GM21515 (cell line): Measurements from ENCODE around the gene LACRT.

Source experiments
- ATAC-seq: cut with Tn5 transposase; IDR thresholded peaks from one replicate; pipeline ENCODE4 v1.9.1; 2021; ENCODE audit not compliant: unreplicated experiment

LACRT gene

GRCh38 chr12:54603173-54603814 lies 31.4 kb downstream of the LACRT start:
- peak; percentile 92 for ATAC-seq

- ATAC-seq, result no peak
These were observed 32.0 kb downstream of the LACRT start for GRCh38 chr12:54602661-54603060.

- ATAC-seq, result no peak
These were observed 32.9 kb downstream of the LACRT start for GRCh38 chr12:54601841-54602240.

GRCh38 chr12:54598970-54599369 lies 35.7 kb downstream of the LACRT start:
- no peak for ATAC-seq

- ATAC-seq, result no peak
These were observed 38.2 kb downstream of the LACRT start for GRCh38 chr12:54596526-54596946.

- ATAC-seq, result no peak
These were observed 39.2 kb downstream of the LACRT start for GRCh38 chr12:54595471-54595870.

GRCh38 chr12:54593725-54594124 lies 41.0 kb downstream of the LACRT start:
- ATAC-seq, result no peak

- ATAC-seq, result no peak
These were observed 41.6 kb downstream of the LACRT start for GRCh38 chr12:54593135-54593534.

GRCh38 chr12:54592316-54592715 lies 42.4 kb downstream of the LACRT start:
- no peak for ATAC-seq

- no peak for ATAC-seq
These were observed 43.6 kb downstream of the LACRT start for GRCh38 chr12:54590978-54591591.

GRCh38 chr12:54589964-54590363 lies 44.7 kb downstream of the LACRT start:
- ATAC-seq, result no peak

GRCh38 chr12:54588890-54589267 lies 45.8 kb downstream of the LACRT start:
- no peak for ATAC-seq

GRCh38 chr12:54588110-54588889 lies 46.4 kb downstream of the LACRT start, which contains the start of gene PPP1R1A:
PPP1R1A (minus strand) TSS chr12:54588659; CDS start chr12:54588488, 171 bp downstream.
- ATAC-seq, result no peak

- ATAC-seq, result no peak
These were observed 47.3 kb downstream of the LACRT start for GRCh38 chr12:54587315-54587873.

GRCh38 chr12:54586620-54587019 lies 48.1 kb downstream of the LACRT start:
- no peak for ATAC-seq

GRCh38 chr12:54585243-54585642 lies 49.5 kb downstream of the LACRT start:
- ATAC-seq, result no peak

GRCh38 chr12:54584128-54584527 lies 50.6 kb downstream of the LACRT start:
- ATAC-seq, result no peak

- no peak for ATAC-seq
These were observed 51.0 kb downstream of the LACRT start for GRCh38 chr12:54583726-54584125.

GRCh38 chr12:54581412-54581811 lies 53.3 kb downstream of the LACRT start:
- ATAC-seq, result no peak
